C4-2B (cell line): Measurements from ENCODE around the gene UNC79.

Source experiments
- CTCF ChIP-seq: fragments of 450-650 bp; conservative IDR thresholded peaks from 2 replicates; pipeline ENCODE4 v1.5.1; 2017; ENCODE audit warnings: mild to moderate bottlenecking
- ZFX ChIP-seq: fragments of 450-650 bp; IDR thresholded peaks from 2 replicates; pipeline ENCODE4 v1.6.1; 2017

- no peak for TF ChIP-seq CTCF
- TF ChIP-seq ZFX = no peak
These were observed 33.5 kb downstream of the UNC79 start for GRCh38 chr14:93464271-93464670.
